ENCODE results near the gene CFAP65. TPM values are rescaled to one million over a fixed set of nuclear protein-coding genes. Genes with fewer than 3 reads are reported as not detected.

The CFAP65 gene
- total RNA-seq, 8 experiments from 2014 or later: 0.46 to 6.3 (median 0.66) TPM

DNA sequence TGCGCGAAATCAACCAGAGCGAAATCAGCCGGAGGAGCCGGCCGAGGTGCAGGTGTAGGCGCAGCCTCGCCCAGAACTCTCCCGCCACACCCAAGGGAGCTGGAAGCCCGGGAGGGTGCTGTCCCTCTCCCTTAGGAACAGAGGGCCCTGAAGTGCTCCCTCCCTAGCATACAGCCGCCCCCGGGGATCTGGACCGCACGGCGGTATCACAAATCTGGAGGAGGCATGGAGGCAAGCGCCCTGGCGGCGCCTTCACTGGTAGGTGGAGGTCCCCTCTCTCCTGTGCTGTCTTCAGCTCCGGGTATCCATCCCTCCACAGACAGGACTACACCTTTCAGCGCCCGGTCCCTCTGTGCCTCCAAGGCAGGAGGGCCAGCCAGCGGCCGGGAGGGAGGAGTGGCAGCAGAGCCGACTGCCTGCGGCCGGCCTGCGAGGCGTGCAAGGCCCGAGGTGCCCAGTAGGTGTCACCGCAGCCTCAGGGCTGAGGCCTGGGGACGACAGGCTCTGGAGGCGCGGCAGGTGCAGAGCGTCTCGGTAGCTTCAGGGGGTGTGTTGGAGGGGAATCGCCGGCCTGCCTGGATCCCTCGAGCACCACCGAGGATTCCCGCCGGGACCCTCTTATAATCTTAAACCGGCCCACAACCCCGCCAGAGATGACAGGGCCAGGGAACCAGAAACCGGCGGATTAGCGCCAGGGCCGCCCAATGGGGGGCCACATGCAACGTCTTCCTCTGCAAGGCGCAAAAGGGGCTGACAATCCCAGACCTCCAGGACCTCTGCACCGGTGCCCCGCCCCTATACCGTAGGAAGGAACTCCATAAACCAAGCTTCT, 16.6 kb upstream of the CFAP65 start:
- WGBS, 10 experiments: 0 to 33% (median 4%) methylated on average over 1 to 13 of the region's 52 CpGs; no CpG with 5 or more reads in 2 of the 10 experiments
- Histone ChIP-seq H3K4me1 (replicated peaks in 1 of 2) (peaks cover 0 to 5% of the 10 kb centered on the region in 2 donors), H3K27ac (no peak overlapping the region), H3K4me3 (peak overlapping the region; percentile 18 to 35 (median 19))
- ATAC-seq (replicated peaks in 6 of 8): peak; percentile 36 to 95 (median 93)
- in situ Hi-C loops (cut with MboI; ENCODE audit: low pct_unique_long_range_greater_than_20kb in 2 of 9, low sequenced_read_pairs in 9 of 9, unreplicated experiment in 9 of 9): loop anchor here in 2 of 9 experiments (10.0 to 25.0 kb wide), 2 partner anchors 97 to 104 kb away; partner anchors contain the start of genes NHEJ1 (in 1 of the 2) and SLC23A3 (in 1 of the 2)

DNA sequence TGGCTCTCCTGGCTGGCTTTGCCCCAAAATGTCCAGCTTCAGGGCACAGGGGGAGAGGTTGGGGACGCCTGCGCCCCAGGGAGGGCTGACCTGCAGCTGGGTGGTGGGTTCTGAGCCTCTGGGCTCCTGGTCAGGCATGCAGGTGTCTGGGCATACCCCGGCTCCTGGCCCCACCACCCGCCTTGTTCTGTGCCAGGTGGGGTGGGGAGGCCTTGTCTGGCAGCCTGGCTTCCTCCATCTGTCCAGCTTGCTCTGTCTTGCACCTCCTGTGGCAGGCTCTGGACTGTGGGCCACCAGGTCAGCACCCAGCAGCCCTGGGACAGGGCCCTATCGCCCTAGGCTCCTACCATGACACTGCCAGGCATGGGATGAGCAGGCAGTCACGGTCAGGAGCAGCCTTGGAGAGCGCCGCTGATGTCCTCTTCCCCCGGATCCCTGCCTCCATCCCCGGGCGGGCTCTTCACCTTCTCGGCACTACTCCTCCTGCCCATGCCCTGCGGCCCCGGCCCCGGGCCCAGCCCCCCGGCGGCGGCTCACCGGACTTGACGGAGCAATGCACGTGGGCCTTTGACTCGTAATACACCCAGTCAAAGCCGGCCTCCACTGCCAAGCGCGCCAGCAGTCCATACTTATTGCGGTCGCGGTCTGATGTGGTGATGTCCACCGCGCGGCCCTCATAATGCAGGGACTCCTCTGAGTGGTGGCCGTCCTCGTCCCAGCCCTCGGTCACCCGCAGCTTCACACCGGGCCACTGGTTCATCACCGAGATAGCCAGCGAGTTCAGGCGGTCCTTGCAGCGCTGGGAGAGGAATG, 15.8 kb upstream of the CFAP65 start:
- in situ Hi-C loops (cut with MboI; ENCODE audit: low pct_unique_long_range_greater_than_20kb in 2 of 9, low sequenced_read_pairs in 9 of 9, unreplicated experiment in 9 of 9): loop anchor here in 2 of 9 experiments (10.0 to 25.0 kb wide), 2 partner anchors 98 to 105 kb away; partner anchors contain the start of genes NHEJ1 (in 1 of the 2) and SLC23A3 (in 1 of the 2)
- H3K4me1 ChIP-seq (replicated peaks in 1 of 2): peaks cover 0 to 5% of the 10 kb centered on the region in 2 donors
- no peak overlapping the region for H3K27ac ChIP-seq
- peak in 6 of 8 experiments; percentile 3 to 64 (median 53) for ATAC-seq (replicated peaks in 6 of 8)
- WGBS, 10 experiments: 0 to 13% (median 3%) methylated on average over 2 to 10 of the region's 40 CpGs; no CpG with 5 or more reads in 7 of the 10 experiments
- H3K4me3 ChIP-seq: peak overlapping the region; percentile 18 to 35 (median 19)

DNA sequence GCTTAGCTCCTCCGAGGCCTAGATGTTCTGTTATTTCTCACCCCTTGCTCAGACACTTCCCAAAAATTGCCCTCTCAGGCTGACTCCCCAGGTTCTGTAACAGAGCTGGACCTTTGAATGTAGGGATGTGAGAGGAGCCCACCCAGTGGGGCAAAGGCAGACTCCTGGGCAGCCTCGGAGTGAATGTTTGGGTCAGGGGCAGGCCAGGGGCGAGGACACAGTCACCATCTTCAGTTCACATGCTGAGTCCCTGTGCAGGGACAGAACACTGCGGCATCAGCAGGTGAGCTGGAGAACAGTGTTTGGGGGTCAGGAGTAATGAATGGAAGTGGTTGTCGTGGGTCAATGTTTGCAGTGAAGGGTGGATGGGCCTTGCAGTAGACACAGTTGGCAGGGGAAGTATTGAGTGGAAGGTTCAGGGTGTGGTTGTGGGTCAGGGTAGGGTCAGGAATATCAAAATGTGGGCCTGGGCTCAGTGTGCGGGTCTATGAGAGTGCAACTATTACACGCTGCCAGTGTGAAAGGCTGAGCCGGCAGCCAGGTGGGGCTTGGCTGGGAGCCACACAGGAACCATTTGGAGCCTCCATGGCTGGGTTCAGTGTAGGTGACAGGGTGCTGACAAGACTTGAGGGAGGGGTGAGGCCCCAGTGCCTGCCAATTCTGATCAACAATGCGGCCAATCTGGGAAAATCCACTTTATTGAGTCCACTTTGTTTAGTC, 15.0 kb upstream of the CFAP65 start:
- 20 to 90% (median 53%) methylated on average over 1 to 7 of the region's 9 CpGs; no CpG with 5 or more reads in 4 of the 10 experiments for WGBS, 10 experiments
- ATAC-seq (replicated peaks in 6 of 8): no peak
- Histone ChIP-seq H3K27ac (no peak overlapping the region), H3K4me3 (no peak overlapping the region), H3K4me1 (replicated peaks in 1 of 2) (peaks cover 0 to 5% of the 10 kb centered on the region in 2 donors)
- in situ Hi-C loops (cut with MboI; ENCODE audit: low pct_unique_long_range_greater_than_20kb in 2 of 9, low sequenced_read_pairs in 9 of 9, unreplicated experiment in 9 of 9): loop anchor here in 2 of 9 experiments (10.0 to 25.0 kb wide), 2 partner anchors 98 to 106 kb away; partner anchors contain the start of genes NHEJ1 (in 1 of the 2) and SLC23A3 (in 1 of the 2)

DNA sequence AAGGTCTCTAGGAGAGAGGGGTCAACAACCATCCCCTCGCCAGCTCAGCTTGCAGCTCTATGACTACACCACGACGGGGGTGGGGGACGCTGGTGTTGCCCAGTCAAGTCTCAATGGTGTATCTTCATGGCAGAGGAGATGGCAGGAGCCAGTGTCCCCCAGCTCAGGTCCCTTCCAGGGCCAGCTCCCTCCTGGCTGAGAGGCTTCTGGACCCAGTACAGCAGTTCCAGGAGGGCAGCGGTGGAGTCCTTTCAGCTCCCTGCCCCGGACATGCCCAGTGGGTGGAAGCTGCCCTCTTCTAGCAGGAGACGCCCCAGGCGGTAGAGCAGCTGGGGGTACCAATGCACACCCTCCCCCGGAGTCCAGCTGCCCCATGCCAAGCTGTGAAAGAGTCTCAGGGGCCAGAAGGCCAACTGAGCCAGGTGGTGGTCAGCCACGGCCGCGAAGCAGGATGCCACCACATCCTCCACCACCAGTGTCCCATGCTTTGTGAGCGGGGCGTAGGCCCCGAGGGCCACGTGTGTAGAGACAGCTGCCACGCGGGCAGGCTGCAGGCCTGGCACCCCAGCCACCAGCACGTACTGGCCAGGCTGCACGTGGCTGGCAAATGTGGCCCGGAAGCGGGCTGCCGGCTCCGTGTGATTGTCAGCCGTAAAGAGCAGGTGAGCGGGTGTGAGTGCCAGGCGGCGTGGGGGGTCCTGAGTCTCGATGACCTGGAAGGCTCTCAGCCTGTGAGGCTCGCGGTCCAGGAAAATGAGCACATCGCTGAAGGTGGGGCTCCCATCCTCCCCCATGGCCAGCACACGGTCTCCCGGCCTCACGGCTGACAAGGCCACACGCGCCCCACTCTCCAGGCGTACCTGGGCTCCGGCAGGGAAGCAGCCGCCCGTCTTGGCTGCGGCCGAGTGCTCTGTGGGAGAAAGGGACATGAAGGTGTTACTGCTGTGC, 13.9 kb upstream of the CFAP65 start:
- 50 to 80% (median 76%) methylated on average over 1 to 10 of the region's 43 CpGs; no CpG with 5 or more reads in 5 of the 10 experiments for WGBS, 10 experiments
- Histone ChIP-seq H3K4me3 (no peak overlapping the region), H3K27ac (no peak overlapping the region), H3K4me1 (replicated peaks in 1 of 2) (no peaks in the 10 kb centered on the region)
- in situ Hi-C loops (cut with MboI; ENCODE audit: low pct_unique_long_range_greater_than_20kb in 2 of 9, low sequenced_read_pairs in 9 of 9, unreplicated experiment in 9 of 9): loop anchor here in 2 of 9 experiments (10.0 to 25.0 kb wide), 2 partner anchors 100 to 107 kb away; partner anchors contain the start of genes NHEJ1 (in 1 of the 2) and SLC23A3 (in 1 of the 2)
- ATAC-seq (replicated peaks in 6 of 8): no peak

DNA sequence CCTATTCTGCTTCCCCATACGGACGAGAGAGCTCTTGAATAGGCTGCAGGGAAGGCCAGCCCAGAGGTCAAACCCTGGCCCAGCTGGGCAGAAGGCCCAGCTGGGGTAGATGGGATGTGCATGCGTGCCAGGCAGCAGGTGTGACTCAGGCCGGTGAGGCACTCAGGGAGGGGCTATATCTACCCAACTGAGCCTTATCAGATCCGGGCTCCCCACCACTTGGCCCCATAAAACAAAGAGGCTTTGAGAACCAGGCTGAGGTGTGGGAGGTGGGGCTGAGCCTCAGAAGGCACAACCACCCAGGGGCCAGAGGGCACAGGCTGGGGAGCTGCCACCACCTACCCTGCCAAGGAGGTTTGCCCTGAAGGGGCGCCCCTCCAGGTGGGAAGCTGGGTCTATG, 8.0 kb upstream of the CFAP65 start:
- H3K4me1 ChIP-seq (replicated peaks in 1 of 2): no peaks in the 10 kb centered on the region
- no peak for ATAC-seq (replicated peaks in 6 of 8)
- WGBS, 10 experiments: 17 to 80% (median 50%) methylated on average over 1 to 4 of the region's 6 CpGs; no CpG with 5 or more reads in 3 of the 10 experiments
- H3K4me3 ChIP-seq: no peak overlapping the region
- in situ Hi-C loops (cut with MboI; ENCODE audit: low pct_unique_long_range_greater_than_20kb in 2 of 9, low sequenced_read_pairs in 9 of 9, unreplicated experiment in 9 of 9): no loop called here
- H3K27ac ChIP-seq: no peak overlapping the region

DNA sequence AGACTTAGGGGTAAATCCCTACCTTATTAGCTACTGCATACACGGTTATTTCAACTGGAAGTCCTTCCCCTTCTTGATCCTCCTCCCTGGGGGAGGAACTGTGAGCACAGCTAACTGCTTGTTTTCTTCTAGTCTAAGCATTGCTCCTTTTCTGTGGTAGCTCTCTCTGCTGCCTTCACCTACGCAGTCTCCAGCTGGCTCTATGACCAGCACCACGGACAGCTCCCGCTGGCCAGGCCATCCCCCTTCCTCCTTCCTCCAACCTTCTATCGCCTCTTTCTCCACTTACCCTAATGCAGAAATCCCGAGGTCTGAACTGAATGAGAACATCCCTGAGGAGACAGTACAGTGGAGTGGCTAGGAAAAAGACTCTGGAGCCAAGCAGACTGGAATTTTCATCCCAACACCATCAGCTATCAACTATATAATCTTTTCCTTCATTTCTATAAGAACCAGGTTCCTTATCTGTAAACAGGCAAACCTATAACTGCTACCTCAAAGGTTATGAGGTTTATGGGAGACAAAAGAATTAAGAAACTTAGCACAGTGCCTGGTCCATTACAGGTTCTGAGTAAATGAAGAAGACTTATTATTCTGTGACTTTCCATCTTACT, 4.7 kb upstream of the CFAP65 start:
- in situ Hi-C loops (cut with MboI; ENCODE audit: low pct_unique_long_range_greater_than_20kb in 2 of 9, low sequenced_read_pairs in 9 of 9, unreplicated experiment in 9 of 9): no loop called here
- Histone ChIP-seq H3K4me1 (replicated peaks in 1 of 2) (no peaks in the 10 kb centered on the region), H3K4me3 (no peak overlapping the region), H3K27ac (no peak overlapping the region)
- 0 to 33% (median 5%) methylated on average over 1 to 6 of the region's 6 CpGs; no CpG with 5 or more reads in 1 of the 10 experiments for WGBS, 10 experiments
- ATAC-seq (replicated peaks in 6 of 8): peak in 5 of 8 experiments; percentile 60 to 82 (median 76)

DNA sequence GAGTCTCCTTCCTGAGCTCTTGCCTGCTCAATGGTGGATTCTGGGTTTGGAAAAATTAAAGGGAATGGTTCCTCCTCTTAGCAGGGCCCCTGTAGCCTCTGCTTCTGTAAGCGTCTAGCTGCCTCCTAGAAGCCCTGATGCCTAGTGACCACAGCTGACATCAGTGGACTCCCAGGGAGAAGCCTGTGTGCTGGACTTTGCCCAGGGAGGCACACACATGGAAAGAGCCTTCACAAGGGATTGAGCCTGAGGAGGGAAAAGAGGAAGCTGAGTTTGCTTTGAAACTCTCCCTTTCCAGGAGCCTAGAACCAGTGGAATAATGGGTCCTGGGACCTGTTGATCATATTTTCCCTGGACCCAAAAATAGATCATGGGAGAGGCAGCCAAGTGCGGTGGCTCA, 1.4 kb upstream of the CFAP65 start:
- in situ Hi-C loops (cut with MboI; ENCODE audit: low pct_unique_long_range_greater_than_20kb in 2 of 9, low sequenced_read_pairs in 9 of 9, unreplicated experiment in 9 of 9): no loop called here
- WGBS, 10 experiments: 0 to 83% (median 54%) methylated on average over 1 to 2 of the region's 2 CpGs; no CpG with 5 or more reads in 4 of the 10 experiments
- no peak for ATAC-seq (replicated peaks in 6 of 8)

DNA sequence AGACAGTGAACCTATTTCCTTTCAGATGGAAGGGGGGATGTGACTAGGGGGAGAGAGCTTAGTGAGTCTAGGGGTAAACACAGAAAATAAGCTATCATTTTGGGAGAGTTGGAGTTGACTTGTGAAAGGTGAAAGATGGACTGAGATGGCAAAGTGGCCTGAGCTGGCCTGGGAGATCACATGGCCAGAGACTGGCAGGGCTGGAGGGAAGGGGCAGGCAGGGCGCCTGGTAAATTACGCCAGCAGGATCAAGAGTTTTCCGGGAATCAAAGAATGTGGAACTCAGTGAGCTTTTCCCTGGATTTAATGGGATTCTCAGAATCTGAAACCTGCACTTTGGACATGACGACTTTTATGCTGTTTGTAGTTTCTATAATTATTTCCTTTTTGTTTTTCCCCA, 841 bp upstream of the CFAP65 start:
- no peaks in the 10 kb centered on the region for H3K4me1 ChIP-seq (replicated peaks in 1 of 2)
- in situ Hi-C loops (cut with MboI; ENCODE audit: low pct_unique_long_range_greater_than_20kb in 2 of 9, low sequenced_read_pairs in 9 of 9, unreplicated experiment in 9 of 9): no loop called here
- 0 to 80% (median 42%) methylated on average over 1 to 4 of the region's 4 CpGs; no CpG with 5 or more reads in 1 of the 10 experiments for WGBS, 10 experiments
- H3K4me3 ChIP-seq: no peak overlapping the region
- no peak for ATAC-seq (replicated peaks in 6 of 8)
- no peak overlapping the region for H3K27ac ChIP-seq

More for the DNA sequence above, 1.4 kb upstream of the CFAP65 start:
- no peaks in the 10 kb centered on the region for H3K4me1 ChIP-seq (replicated peaks in 1 of 2)
- no peak overlapping the region for H3K27ac ChIP-seq
- no peak overlapping the region for H3K4me3 ChIP-seq

DNA sequence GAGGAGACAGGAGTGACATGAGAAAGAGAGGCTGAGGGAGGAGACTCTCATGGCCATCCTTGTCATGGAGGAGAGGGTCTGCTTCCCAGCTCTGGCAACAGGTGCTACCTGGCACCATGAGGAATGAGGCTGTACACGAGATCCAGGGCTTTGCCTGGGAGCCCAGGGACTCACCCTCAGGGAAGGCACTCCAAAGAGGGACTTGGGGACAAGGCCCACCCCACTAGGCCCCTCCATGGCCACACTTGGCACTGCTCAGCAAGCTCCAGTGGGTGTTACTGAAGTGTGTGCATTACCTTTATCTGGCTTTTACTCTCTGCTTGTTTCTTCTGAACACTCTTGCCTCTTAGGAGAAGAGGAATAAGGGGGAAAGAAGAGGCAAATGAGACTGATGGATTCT, 2.7 kb downstream of the CFAP65 start:
- Histone ChIP-seq H3K27ac (no peak overlapping the region), H3K4me3 (no peak overlapping the region), H3K4me1 (replicated peaks in 1 of 2) (no peaks in the 10 kb centered on the region)
- no peak for ATAC-seq (replicated peaks in 6 of 8)
- in situ Hi-C loops (cut with MboI; ENCODE audit: low pct_unique_long_range_greater_than_20kb in 2 of 9, low sequenced_read_pairs in 9 of 9, unreplicated experiment in 9 of 9): no loop called here
- 0% methylated on average over 1 of the region's 1 CpG; no CpG with 5 or more reads in 7 of the 10 experiments for WGBS, 10 experiments

DNA sequence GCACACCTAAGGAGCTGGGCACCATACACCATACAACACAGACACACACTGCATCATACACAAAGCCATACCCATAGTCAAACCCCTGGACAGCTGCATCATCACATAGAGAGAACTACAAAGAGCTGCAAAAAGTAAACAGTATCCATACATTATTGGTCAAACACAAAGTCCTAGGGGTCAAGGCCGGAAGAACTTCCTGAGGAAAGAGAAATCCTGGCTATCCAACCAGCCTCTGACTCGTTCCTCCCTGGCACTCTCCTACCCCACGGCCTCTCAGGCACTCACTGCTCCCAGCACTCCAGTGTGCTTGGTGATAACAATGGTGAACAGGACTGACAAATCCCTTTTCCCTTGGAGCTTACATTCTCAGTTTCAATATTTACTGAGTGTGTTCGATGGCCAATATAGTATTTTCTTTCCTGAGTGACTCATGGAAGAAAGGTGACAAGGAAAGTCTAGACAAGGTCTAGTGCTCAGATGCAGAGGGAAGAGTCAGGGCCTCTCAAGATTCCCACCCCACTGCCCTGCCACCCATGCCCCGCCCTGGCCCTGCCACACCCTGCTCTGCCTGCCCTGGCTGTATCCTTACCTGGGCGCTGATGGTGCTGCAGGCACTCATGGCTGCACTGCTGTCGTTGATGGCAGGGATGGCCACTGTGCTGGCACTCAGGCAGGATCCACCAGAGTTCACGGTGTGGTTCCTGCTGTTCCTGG, 3.4 kb downstream of the CFAP65 start:
- Histone ChIP-seq H3K27ac (no peak overlapping the region), H3K4me3 (no peak overlapping the region), H3K4me1 (replicated peaks in 1 of 2) (no peaks in the 10 kb centered on the region)
- in situ Hi-C loops (cut with MboI; ENCODE audit: low pct_unique_long_range_greater_than_20kb in 2 of 9, low sequenced_read_pairs in 9 of 9, unreplicated experiment in 9 of 9): no loop called here
- ATAC-seq (replicated peaks in 6 of 8): no peak
- 20 to 80% (median 35%) methylated on average over 1 to 5 of the region's 8 CpGs; no CpG with 5 or more reads in 2 of the 10 experiments for WGBS, 10 experiments
